HEK293T (cell line): Measurements from ENCODE around the gene TPX2.

Experiments
- ARNT ChIP-seq: fragments of 450-650 bp; IDR thresholded peaks from 2 replicates; pipeline ENCODE4 v1.6.1; 2017; ENCODE audit warnings: mild to moderate bottlenecking
- BHLHE40 ChIP-seq: fragments of 450-650 bp; IDR thresholded peaks from 2 replicates; pipeline ENCODE4 v1.6.1; 2016; ENCODE audit warnings: mild to moderate bottlenecking, moderate library complexity, borderline replicate concordance
- CTBP1 ChIP-seq: fragments of 450-650 bp; IDR thresholded peaks from 2 replicates; pipeline ENCODE4 v1.6.1; 2016; ENCODE audit warnings: borderline replicate concordance
- FOXA1 ChIP-seq: fragments of 450-650 bp; IDR thresholded peaks from 2 replicates; pipeline ENCODE4 v1.6.1; 2016; ENCODE audit warnings: mild to moderate bottlenecking
- FOXK2 ChIP-seq: fragments of 450-650 bp; IDR thresholded peaks from 2 replicates; pipeline ENCODE4 v1.6.1; 2016; ENCODE audit warnings: mild to moderate bottlenecking
- FOXM1 ChIP-seq: fragments of 450-650 bp; IDR thresholded peaks from 2 replicates; pipeline ENCODE4 v1.6.1; 2017; ENCODE audit warnings: mild to moderate bottlenecking, borderline replicate concordance
- NFRKB ChIP-seq: fragments of 450-650 bp; IDR thresholded peaks from 2 replicates; pipeline ENCODE4 v1.6.1; 2016; ENCODE audit warnings: mild to moderate bottlenecking, moderate library complexity
- SP1 ChIP-seq: fragments of 450-650 bp; IDR thresholded peaks from 2 replicates; pipeline ENCODE4 v1.6.1; 2017
- SUZ12 ChIP-seq: fragments of 450-650 bp; IDR thresholded peaks from 2 replicates; pipeline ENCODE4 v1.6.1; 2016; ENCODE audit warnings: mild to moderate bottlenecking
- TARDBP ChIP-seq: fragments of 450-650 bp; IDR thresholded peaks from 2 replicates; pipeline ENCODE4 v1.6.1; 2016
- ZNF384 ChIP-seq: fragments of 450-650 bp; IDR thresholded peaks from 2 replicates; pipeline ENCODE4 v1.6.1; 2016

GRCh38 chr20:31691646-31692275 lies 47.3 kb upstream of the TPX2 start:
- TF ChIP-seq CTBP1 (no peak), SP1 (no peak), BHLHE40 (no peak), ZNF384 (no peak), NFRKB (no peak), ARNT (no peak), FOXA1 (no peak), FOXM1 (no peak), TARDBP (no peak), FOXK2 (no peak), SUZ12 (no peak)
